ENCODE data around the gene GXYLT2.

- no peak for TF ChIP-seq ZNF214 (tag by site-specific recombination; IDR thresholded peaks at IDR 0.05; ENCODE audit: borderline replicate concordance)
- TF ChIP-seq KLF10 (tag by site-specific recombination; IDR thresholded peaks at IDR 0.05) = no peak
- TF ChIP-seq ZSCAN16 (tag by site-specific recombination; IDR thresholded peaks at IDR 0.05) = no peak
- TF ChIP-seq ZBTB1 (tag by site-specific recombination; IDR thresholded peaks at IDR 0.05) = no peak
- TF ChIP-seq CTCF (tag by site-specific recombination; IDR thresholded peaks at IDR 0.05) = no peak
Measured at GRCh38 chr3:72891053-72891855, 3.4 kb downstream of the GXYLT2 start.

Measured in HEK293 (cell line).